ENCODE data around the gene LYZL1.
"Not testable (repeated sequence)": the region's sequence is repeated elsewhere in the genome, so short reads cannot be mapped to it uniquely, and the experiment has no call there.

LYZL1 gene

GRCh38 chr10:29288906-29289305 is at the start of gene LYZL1:
Gene LYZL1 (plus strand): TSS chr10:29289070. CDS start chr10:29291868, 2,798 bp downstream.
- FAIRE-seq = not testable (repeated sequence)

- no peak for FAIRE-seq
Measured at GRCh38 chr10:29239569-29240472, 49.0 kb upstream of the LYZL1 start.

- no peak for FAIRE-seq
Measured at GRCh38 chr10:29240986-29241660, 47.7 kb upstream of the LYZL1 start.

- no peak for FAIRE-seq
Measured at GRCh38 chr10:29241925-29242324, 46.9 kb upstream of the LYZL1 start.

GRCh38 chr10:29243066-29243465 is 45.8 kb upstream of the LYZL1 start:
- FAIRE-seq = no peak

GRCh38 chr10:29243750-29244149 is 45.1 kb upstream of the LYZL1 start:
- no peak for FAIRE-seq

GRCh38 chr10:29244978-29245377 is 43.9 kb upstream of the LYZL1 start:
- FAIRE-seq = no peak

GRCh38 chr10:29245476-29245875 is 43.4 kb upstream of the LYZL1 start:
- no peak for FAIRE-seq

- FAIRE-seq = no peak
Measured at GRCh38 chr10:29246449-29246848, 42.4 kb upstream of the LYZL1 start.

GRCh38 chr10:29248158-29248557 is 40.7 kb upstream of the LYZL1 start:
- no peak for FAIRE-seq

GRCh38 chr10:29249018-29249417 is 39.9 kb upstream of the LYZL1 start:
- no peak for FAIRE-seq

- FAIRE-seq = no peak
Measured at GRCh38 chr10:29250066-29250465, 38.8 kb upstream of the LYZL1 start.

GRCh38 chr10:29252811-29253689 is 35.8 kb upstream of the LYZL1 start:
- no peak for FAIRE-seq

GRCh38 chr10:29253690-29254029 is 35.2 kb upstream of the LYZL1 start:
- FAIRE-seq = no peak

- no peak for FAIRE-seq
Measured at GRCh38 chr10:29254123-29255046, 34.5 kb upstream of the LYZL1 start.

GRCh38 chr10:29255104-29255503 is 33.8 kb upstream of the LYZL1 start:
- no peak for FAIRE-seq

GRCh38 chr10:29256019-29256418 is 32.9 kb upstream of the LYZL1 start:
- no peak for FAIRE-seq

- no peak for FAIRE-seq
Measured at GRCh38 chr10:29256586-29256985, 32.3 kb upstream of the LYZL1 start.

- FAIRE-seq = no peak
Measured at GRCh38 chr10:29257106-29257783, 31.6 kb upstream of the LYZL1 start.

- no peak for FAIRE-seq
Measured at GRCh38 chr10:29257784-29258135, 31.1 kb upstream of the LYZL1 start.

GRCh38 chr10:29259498-29259897 is 29.4 kb upstream of the LYZL1 start:
- FAIRE-seq = no peak

GRCh38 chr10:29263506-29263905 is 25.4 kb upstream of the LYZL1 start:
- FAIRE-seq = no peak
